HFF-Myc (cell line): ENCODE data around the gene RBPMS2.

ENCODE experiments used
- DNase-seq: peaks from one replicate; pipeline ENCODE4 v3.0.0-alpha.2; 2011; ENCODE audit warnings: low read depth; ENCODE audit errors: extremely low read depth
- H3K4me3 ChIP-seq: replicated peaks from 2 replicates; pipeline ENCODE4 v1.5.1; 2011; ENCODE audit warnings: low read depth, mild to moderate bottlenecking, control low read depth, low read length
- CTCF ChIP-seq: IDR thresholded peaks from 2 replicates; pipeline ENCODE4 v1.5.1; 2012; ENCODE audit warnings: mild to moderate bottlenecking, low read depth, low read length, control low read depth; ENCODE audit errors: missing control alignments

Gene RBPMS2

GRCh38 chr15:64702816-64703631 lies 72.4 kb downstream of the RBPMS2 start:
- H3K4me3 ChIP-seq: peak overlapping the region; percentile 76
- DNase-seq: peak; percentile 59
- TF ChIP-seq CTCF: no peak

GRCh38 chr15:64701482-64702184 lies 73.8 kb downstream of the RBPMS2 start:
- no peak for DNase-seq
- TF ChIP-seq CTCF: no peak
- peak overlapping the region; percentile 76 for H3K4me3 ChIP-seq

- H3K4me3 ChIP-seq: peak overlapping the region; percentile 76
- TF ChIP-seq CTCF: no peak
- no peak for DNase-seq
These were observed 74.3 kb downstream of the RBPMS2 start for GRCh38 chr15:64701051-64701450.

- TF ChIP-seq CTCF: no peak
- peak overlapping the region; percentile 76 for H3K4me3 ChIP-seq
- no peak for DNase-seq
These were observed 75.5 kb downstream of the RBPMS2 start for GRCh38 chr15:64699751-64700388.

- H3K4me3 ChIP-seq: no peak overlapping the region
- TF ChIP-seq CTCF: no peak
- no peak for DNase-seq
These were observed 76.6 kb downstream of the RBPMS2 start for GRCh38 chr15:64698823-64699222.

- no peak for DNase-seq
- H3K4me3 ChIP-seq: no peak overlapping the region
These were observed 77.4 kb downstream of the RBPMS2 start for GRCh38 chr15:64697911-64698369.

More at GRCh38 chr15:64697911-64698369, 77.4 kb downstream of the RBPMS2 start:
- no peak for TF ChIP-seq CTCF
